ENCODE results near the gene ARFGEF3.

GRCh38 chr6:138389551-138389950 is 227.8 kb downstream of the ARFGEF3 start:
- TF ChIP-seq CTCF (IDR thresholded peaks at IDR 0.05): no peak
- no peak for TF ChIP-seq ZFX (IDR thresholded peaks at IDR 0.05; ENCODE audit: borderline replicate concordance)

Measured in 22Rv1 (cell line).